Suprapubic skin (tissue), 4 donors: Measurements from ENCODE around the gene DENND4B. TPM values are rescaled to one million over a fixed set of nuclear protein-coding genes. Genes with fewer than 3 reads are reported as not detected.

ENCODE experiments used
- DNase-seq, 2 donors: peaks; one replicate each; pipeline ENCODE4 v3.0.0-alpha.2; 2019; ENCODE audit warnings: low spot score in 2 of 2
- H3K27ac ChIP-seq: fragments of 200-600 bp; sonication (generic); one replicate; pipeline ENCODE4 v1.5.1; 2019
- H3K27me3 ChIP-seq: fragments of 200-600 bp; sonication (generic); one replicate; pipeline ENCODE4 v1.5.1; 2019
- H3K36me3 ChIP-seq: fragments of 200-600 bp; sonication (generic); one replicate; pipeline ENCODE4 v1.5.1; 2019
- H3K4me1 ChIP-seq: fragments of 200-600 bp; sonication (generic); one replicate; pipeline ENCODE4 v1.5.1; 2019
- H3K4me3 ChIP-seq: fragments of 200-600 bp; sonication (generic); one replicate; pipeline ENCODE4 v1.5.1; 2019; ENCODE audit warnings: mild to moderate bottlenecking
- H3K9me3 ChIP-seq: fragments of 200-600 bp; sonication (generic); one replicate; pipeline ENCODE4 v1.5.1; 2019
- EP300 ChIP-seq: sonication (generic); formaldehyde crosslinking; IDR thresholded peaks from one replicate; pipeline ENCODE4 v1.6.1; 2017; ENCODE audit warnings: antibody characterized with exemption
- POLR2A ChIP-seq, 2 donors: fragments of 450-650 bp; IDR thresholded peaks; one replicate each; pipeline ENCODE4 v1.6.1; 2017; ENCODE audit warnings: antibody characterized with exemption in 2 of 2, mild to moderate bottlenecking in 2 of 2, moderate library complexity in 2 of 2
- POLR2AphosphoS5 ChIP-seq, 3 donors: sonication (generic); formaldehyde crosslinking; IDR thresholded peaks; one replicate each; pipeline ENCODE4 v1.6.1; 2017; ENCODE audit warnings: antibody characterized with exemption in 3 of 3
- WGBS: methylation state at CpG from one replicate; pipeline ENCODE4 v1.1.5; 2018; 5-methylcytosine and 5-hydroxymethylcytosine counted together
- total RNA-seq, 4 donors: library from RNA; depleted of rRNA; stranded (reverse); fragments of >200 nt; gene quantifications; one replicate each; pipeline ENCODE4 v1.1.0, GENCODE V29; 2016
- TF ChIP-seq, protein P1 (sequence below), 2 donors: fragments of 200-600 bp in 1 of 2; fragments of 450-650 bp in 1 of 2; sonication (generic) in 1 of 2; IDR thresholded peaks; one replicate each; pipeline ENCODE4 v1.5.1; 2016 to 2019; ENCODE audit warnings: antibody characterized with exemption in 2 of 2, mild to moderate bottlenecking in 1 of 2, moderate library complexity in 1 of 2

DENND4B gene
- total RNA-seq, 4 donors from 2014 or later, result 20.0 to 45.1 (median 31.0) TPM

DNA sequence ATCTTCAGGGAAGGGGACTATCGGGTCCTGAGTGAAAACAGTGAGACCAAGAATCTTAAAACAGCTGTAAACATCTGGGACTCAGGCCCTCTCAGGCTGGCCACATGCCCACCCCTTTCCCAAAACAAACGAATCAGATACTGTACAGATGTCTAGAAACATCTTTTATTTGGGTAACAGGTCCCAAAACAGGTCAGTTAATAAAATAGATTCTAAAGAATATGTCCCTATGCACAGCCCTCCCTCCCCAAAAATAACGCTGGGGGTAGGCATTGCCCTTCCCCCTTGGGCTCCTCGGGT is 12.4 kb upstream of the DENND4B start:
- peak overlapping the region; percentile 96 for H3K4me3 ChIP-seq
- DNase-seq, result no peak
- H3K27ac ChIP-seq, result peak overlapping the region; percentile 92
- TF ChIP-seq EP300 (no peak), POLR2A (IDR thresholded peaks at IDR 0.05) (no peak), POLR2AphosphoS5 (IDR thresholded peaks at IDR 0.05) (no peak)
- TF ChIP-seq, protein P1, sequence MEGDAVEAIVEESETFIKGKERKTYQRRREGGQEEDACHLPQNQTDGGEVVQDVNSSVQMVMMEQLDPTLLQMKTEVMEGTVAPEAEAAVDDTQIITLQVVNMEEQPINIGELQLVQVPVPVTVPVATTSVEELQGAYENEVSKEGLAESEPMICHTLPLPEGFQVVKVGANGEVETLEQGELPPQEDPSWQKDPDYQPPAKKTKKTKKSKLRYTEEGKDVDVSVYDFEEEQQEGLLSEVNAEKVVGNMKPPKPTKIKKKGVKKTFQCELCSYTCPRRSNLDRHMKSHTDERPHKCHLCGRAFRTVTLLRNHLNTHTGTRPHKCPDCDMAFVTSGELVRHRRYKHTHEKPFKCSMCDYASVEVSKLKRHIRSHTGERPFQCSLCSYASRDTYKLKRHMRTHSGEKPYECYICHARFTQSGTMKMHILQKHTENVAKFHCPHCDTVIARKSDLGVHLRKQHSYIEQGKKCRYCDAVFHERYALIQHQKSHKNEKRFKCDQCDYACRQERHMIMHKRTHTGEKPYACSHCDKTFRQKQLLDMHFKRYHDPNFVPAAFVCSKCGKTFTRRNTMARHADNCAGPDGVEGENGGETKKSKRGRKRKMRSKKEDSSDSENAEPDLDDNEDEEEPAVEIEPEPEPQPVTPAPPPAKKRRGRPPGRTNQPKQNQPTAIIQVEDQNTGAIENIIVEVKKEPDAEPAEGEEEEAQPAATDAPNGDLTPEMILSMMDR (IDR thresholded peaks at IDR 0.05), result no peak
- H3K27me3 ChIP-seq, result no peaks in the 10 kb centered on the region
- H3K4me1 ChIP-seq, result peaks cover 71% of the 10 kb centered on the region
- WGBS, result 14% methylated on average over 4 of the region's 4 CpGs
- H3K9me3 ChIP-seq, result no peaks in the 10 kb centered on the region
- H3K36me3 ChIP-seq, result peaks cover 27% of the 10 kb centered on the region

DNA sequence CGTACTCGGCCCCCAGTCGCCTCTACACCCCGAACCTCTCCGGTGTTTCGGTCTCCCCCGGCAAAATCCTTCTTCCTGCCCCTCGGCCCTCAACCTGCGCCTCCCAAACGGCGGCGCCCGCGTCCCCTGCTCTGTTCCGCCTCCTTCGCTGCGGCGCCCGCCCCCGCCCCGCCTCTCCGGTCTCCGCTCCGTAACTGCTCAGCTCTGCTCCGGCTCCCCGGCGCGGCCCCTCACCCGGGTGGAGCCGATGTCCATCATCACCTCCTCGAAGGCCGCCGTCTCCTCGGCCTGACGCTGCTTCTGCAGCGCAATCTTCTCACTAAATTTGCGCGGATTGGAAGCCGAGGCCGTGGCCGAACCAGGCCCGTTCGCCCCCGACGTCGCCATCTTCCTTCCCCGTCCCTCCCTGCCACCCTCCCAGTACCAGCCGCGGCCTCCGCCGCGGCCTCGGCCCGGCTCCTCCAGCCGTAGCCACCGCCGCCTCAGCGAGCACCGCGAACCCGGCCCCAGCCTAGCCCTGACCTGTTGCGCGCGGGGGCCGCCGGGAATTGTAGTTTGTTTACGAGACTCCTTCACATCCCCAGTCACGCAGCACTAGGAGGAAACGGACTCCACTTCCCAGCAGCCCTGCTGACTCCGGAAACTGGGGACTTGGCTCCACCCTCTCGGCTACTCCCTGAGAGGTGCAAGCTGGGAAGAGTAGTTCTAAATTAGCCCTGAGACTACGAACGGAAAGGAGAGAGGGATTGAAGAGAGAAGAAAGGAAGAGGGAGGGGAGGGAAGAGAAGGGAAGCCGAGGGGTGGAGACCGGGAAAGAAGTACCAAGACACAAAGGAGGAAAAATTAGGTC is 11.8 kb upstream of the DENND4B start, which contains the start of gene CRTC2:
Gene CRTC2 (minus strand): TSS at position 502 of the 850 bp plus-strand sequence. CDS start 115 bp downstream, at position 387.
- Histone ChIP-seq H3K27me3 (no peaks in the 10 kb centered on the region), H3K27ac (peak within 1 kb of the TSS; percentile 92), H3K9me3 (no peaks in the 10 kb centered on the region), H3K36me3 (peaks cover 31% of the 10 kb centered on the region), H3K4me1 (peaks cover 68% of the 10 kb centered on the region), H3K4me3 (peak within 1 kb of the TSS; percentile 96)
- TF ChIP-seq POLR2AphosphoS5 (IDR thresholded peaks at IDR 0.05) (peak in 2 of 3 donors; percentile 42 to 46), EP300 (no peak), POLR2A (IDR thresholded peaks at IDR 0.05) (peak in 1 of 2 donors; percentile 70)
- TF ChIP-seq, protein P1 (IDR thresholded peaks at IDR 0.05), result no peak
- peak; percentile 99 to 100 for DNase-seq
- 1% methylated on average over 28 of the region's 75 CpGs for WGBS

DNA sequence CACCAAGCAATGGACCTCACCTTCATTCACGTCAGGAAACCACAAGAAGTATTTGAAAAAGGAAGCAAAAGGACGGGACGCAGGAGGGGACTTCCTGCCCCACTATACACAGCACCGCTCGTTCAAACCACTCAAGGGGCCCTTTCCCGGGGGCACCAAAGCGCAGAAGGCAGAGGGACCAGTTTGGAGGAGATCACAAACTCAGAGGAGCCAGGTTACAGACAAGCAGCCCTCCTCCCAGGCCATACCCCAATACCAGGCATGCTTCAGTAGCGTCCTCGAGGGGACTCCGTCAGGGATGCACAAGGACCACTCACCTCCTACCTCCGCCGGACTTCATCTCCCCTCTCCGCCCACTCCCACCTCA is 11.2 kb upstream of the DENND4B start:
- H3K4me3 ChIP-seq, result peak overlapping the region; percentile 96
- H3K36me3 ChIP-seq, result peaks cover 38% of the 10 kb centered on the region
- no peak for DNase-seq
- no peaks in the 10 kb centered on the region for H3K27me3 ChIP-seq
- TF ChIP-seq, protein P1 (IDR thresholded peaks at IDR 0.05), result no peak
- no peak for TF ChIP-seq POLR2A (IDR thresholded peaks at IDR 0.05)
- TF ChIP-seq EP300, result no peak
- TF ChIP-seq POLR2AphosphoS5 (IDR thresholded peaks at IDR 0.05), result no peak
- no peaks in the 10 kb centered on the region for H3K9me3 ChIP-seq
- H3K27ac ChIP-seq, result peak overlapping the region; percentile 92
- peaks cover 64% of the 10 kb centered on the region for H3K4me1 ChIP-seq
- 0% methylated on average over 13 of the region's 13 CpGs for WGBS

DNA sequence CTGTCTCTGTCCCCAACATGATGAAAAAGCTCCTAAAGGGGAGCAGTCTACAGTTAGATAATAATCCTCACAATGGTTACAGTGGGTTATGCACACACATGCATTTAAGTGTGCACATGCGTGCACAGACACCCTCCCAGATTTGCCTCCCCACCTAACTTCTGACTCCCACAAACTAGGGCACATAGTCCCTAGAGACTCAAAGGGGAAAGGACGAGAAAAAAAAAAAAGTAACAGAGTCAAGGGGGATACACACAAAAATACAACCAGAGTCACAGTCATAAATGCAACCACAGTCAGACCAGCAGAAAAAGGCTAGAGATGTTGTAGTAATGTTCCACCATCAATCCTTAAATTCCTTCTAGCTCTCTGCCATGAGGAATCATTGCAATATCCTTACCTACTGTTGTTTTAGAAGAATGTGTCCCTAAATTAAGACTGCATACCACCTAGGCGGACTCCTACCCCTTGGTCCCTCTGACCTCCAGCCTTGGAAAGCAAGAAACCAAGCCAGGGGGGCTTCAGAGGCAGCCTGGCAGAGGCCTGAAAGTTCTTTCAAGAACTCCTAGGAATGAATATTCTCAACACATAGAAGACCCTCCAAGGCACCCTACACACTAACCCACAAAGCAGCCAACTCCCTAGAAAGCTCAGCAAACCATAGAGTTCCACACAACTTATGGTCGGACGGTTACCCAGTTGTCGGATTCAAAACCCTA is 10.6 kb upstream of the DENND4B start:
- Histone ChIP-seq H3K36me3 (peaks cover 43% of the 10 kb centered on the region), H3K27me3 (no peaks in the 10 kb centered on the region), H3K27ac (peak overlapping the region; percentile 92), H3K9me3 (no peaks in the 10 kb centered on the region), H3K4me1 (peaks cover 59% of the 10 kb centered on the region), H3K4me3 (peak overlapping the region; percentile 96)
- TF ChIP-seq EP300, result no peak
- TF ChIP-seq, protein P1 (IDR thresholded peaks at IDR 0.05), result no peak
- TF ChIP-seq POLR2AphosphoS5 (IDR thresholded peaks at IDR 0.05), result no peak
- TF ChIP-seq POLR2A (IDR thresholded peaks at IDR 0.05), result no peak
- 32% methylated on average over 6 of the region's 6 CpGs for WGBS
- peak in 1 of 2 donors; percentile 55 for DNase-seq

DNA sequence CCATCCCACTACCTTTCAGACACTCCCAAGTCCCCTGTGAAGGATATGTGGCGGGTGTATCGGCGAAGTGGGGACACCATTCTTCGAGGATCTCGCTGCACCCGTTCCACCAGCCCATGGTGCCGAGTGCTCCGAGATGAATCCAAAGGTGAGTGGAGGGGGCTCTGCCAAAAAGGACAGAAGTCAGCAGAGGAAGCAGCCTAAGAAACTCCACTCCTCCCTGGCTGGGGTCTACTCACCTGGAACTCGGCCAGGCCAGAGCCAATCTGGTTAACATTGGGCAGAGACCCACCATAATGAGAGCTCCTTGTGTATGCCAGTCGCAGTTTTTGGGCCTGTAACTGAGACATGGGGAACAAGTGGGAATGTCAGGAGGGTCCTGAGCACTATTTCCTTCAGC is 8.3 kb upstream of the DENND4B start:
- peaks cover 54% of the 10 kb centered on the region for H3K36me3 ChIP-seq
- 91% methylated on average over 9 of the region's 10 CpGs for WGBS
- peaks cover 38% of the 10 kb centered on the region for H3K4me1 ChIP-seq
- TF ChIP-seq, protein P1 (IDR thresholded peaks at IDR 0.05), result no peak
- no peak for TF ChIP-seq EP300
- no peak for TF ChIP-seq POLR2A (IDR thresholded peaks at IDR 0.05)
- TF ChIP-seq POLR2AphosphoS5 (IDR thresholded peaks at IDR 0.05), result no peak
- no peak overlapping the region for H3K27ac ChIP-seq
- DNase-seq, result peak in 1 of 2 donors; percentile 54
- no peak overlapping the region for H3K4me3 ChIP-seq
- no peaks in the 10 kb centered on the region for H3K9me3 ChIP-seq
- no peaks in the 10 kb centered on the region for H3K27me3 ChIP-seq
